SIG-M5 treated with dmso at 0.1 percent for 504 hours (cell line): ENCODE results near the gene SDK1.
"Not testable (repeated sequence)": the region's sequence is repeated elsewhere in the genome, so short reads cannot be mapped to it uniquely, and the experiment has no call there.

Source experiments
- DNase-seq: peaks from one replicate; lab custom pipeline; 2025; ENCODE audit not compliant: unreplicated experiment; lab: John Stamatoyannopoulos, UW

Gene SDK1

GRCh38 chr7:3649678-3650440, 348.8 kb downstream of the SDK1 start:
- no peak for DNase-seq

GRCh38 chr7:3650844-3651243, 349.8 kb downstream of the SDK1 start:
- no peak for DNase-seq

GRCh38 chr7:3655635-3656034, 354.6 kb downstream of the SDK1 start:
- DNase-seq = no peak

GRCh38 chr7:3657206-3657605, 356.2 kb downstream of the SDK1 start:
- DNase-seq = no peak

GRCh38 chr7:3668743-3669142, 367.7 kb downstream of the SDK1 start:
- DNase-seq = no peak

GRCh38 chr7:3670898-3671297, 369.8 kb downstream of the SDK1 start:
- DNase-seq = no peak

- no peak for DNase-seq
These were observed 372.5 kb downstream of the SDK1 start for GRCh38 chr7:3673524-3673923.

GRCh38 chr7:3678314-3678810, 377.3 kb downstream of the SDK1 start:
- no peak for DNase-seq

- no peak for DNase-seq
These were observed 381.1 kb downstream of the SDK1 start for GRCh38 chr7:3682028-3682710.

GRCh38 chr7:3683546-3684539, 382.8 kb downstream of the SDK1 start:
- no peak for DNase-seq

- DNase-seq = no peak
These were observed 387.0 kb downstream of the SDK1 start for GRCh38 chr7:3688071-3688470.

GRCh38 chr7:3688842-3689241, 387.8 kb downstream of the SDK1 start:
- no peak for DNase-seq

GRCh38 chr7:3691478-3692158, 390.6 kb downstream of the SDK1 start:
- DNase-seq = no peak

GRCh38 chr7:3695602-3696001, 394.6 kb downstream of the SDK1 start:
- no peak for DNase-seq

- no peak for DNase-seq
These were observed 395.1 kb downstream of the SDK1 start for GRCh38 chr7:3696113-3696512.

- no peak for DNase-seq
These were observed 396.4 kb downstream of the SDK1 start for GRCh38 chr7:3697472-3697871.

- DNase-seq = no peak
These were observed 404.2 kb downstream of the SDK1 start for GRCh38 chr7:3705258-3705657.

- DNase-seq = not testable (repeated sequence)
These were observed 405.0 kb downstream of the SDK1 start for GRCh38 chr7:3706091-3706490.

GRCh38 chr7:3710122-3710521, 409.1 kb downstream of the SDK1 start:
- no peak for DNase-seq

- DNase-seq = no peak
These were observed 409.5 kb downstream of the SDK1 start for GRCh38 chr7:3710531-3710930.

GRCh38 chr7:3712841-3713240, 411.8 kb downstream of the SDK1 start:
- DNase-seq = no peak
